Measurements from ENCODE around the gene CDHR5.

- TF ChIP-seq CTCF (IDR thresholded peaks at IDR 0.05; ENCODE audit: poor library complexity): no peak
- no peak for TF ChIP-seq EZH2phosphoT487 (IDR thresholded peaks at IDR 0.05; ENCODE audit: low read depth, severe bottlenecking, unreplicated experiment)
Observed at GRCh38 chr11:577611-577894, 47.2 kb downstream of the CDHR5 start.
